ENCODE measurements around the gene TIMD4.

Gene TIMD4

GRCh38 chr5:156918311-156918845 lies 44.6 kb downstream of the TIMD4 start:
- ChIA-PET POLR2A (no interaction called here), CTCF (no interaction called here)
- no peak for DNase-seq (ENCODE audit: low read depth, low spot score)
- H3K4me3 ChIP-seq (ENCODE audit: low read depth, low read length), result no peak overlapping the region
- TF ChIP-seq CTCF (IDR thresholded peaks at IDR 0.05; ENCODE audit: insufficient read depth, low read length, missing control alignments), result no peak

- CTCF ChIA-PET, result no interaction called here
- no peak for DNase-seq (ENCODE audit: low read depth, low spot score)
These were observed 48.7 kb downstream of the TIMD4 start for GRCh38 chr5:156914371-156914737.

GRCh38 chr5:156913719-156914370 lies 49.2 kb downstream of the TIMD4 start:
- DNase-seq (ENCODE audit: low read depth, low spot score), result no peak
- POLR2A ChIA-PET, result no interaction called here
- CTCF ChIA-PET, result no interaction called here
- no peak for TF ChIP-seq CTCF (IDR thresholded peaks at IDR 0.05; ENCODE audit: insufficient read depth, low read length, missing control alignments)
- H3K4me3 ChIP-seq (ENCODE audit: low read depth, low read length), result no peak overlapping the region

More at GRCh38 chr5:156914371-156914737, 48.7 kb downstream of the TIMD4 start:
- no peak for TF ChIP-seq CTCF (IDR thresholded peaks at IDR 0.05; ENCODE audit: insufficient read depth, low read length, missing control alignments)
- H3K4me3 ChIP-seq (ENCODE audit: low read depth, low read length), result no peak overlapping the region
- POLR2A ChIA-PET, result no interaction called here

- DNase-seq (ENCODE audit: low read depth, low spot score), result no peak
- POLR2A ChIA-PET, result no interaction called here
- no peak overlapping the region for H3K4me3 ChIP-seq (ENCODE audit: low read depth, low read length)
- no peak for TF ChIP-seq CTCF (IDR thresholded peaks at IDR 0.05; ENCODE audit: insufficient read depth, low read length, missing control alignments)
- CTCF ChIA-PET, result no interaction called here
These were observed 49.7 kb downstream of the TIMD4 start for GRCh38 chr5:156913355-156913718.

GRCh38 chr5:156912869-156913268 lies 50.2 kb downstream of the TIMD4 start:
- no peak for DNase-seq (ENCODE audit: low read depth, low spot score)
- no peak overlapping the region for H3K4me3 ChIP-seq (ENCODE audit: low read depth, low read length)
- ChIA-PET POLR2A (no interaction called here), CTCF (no interaction called here)
- TF ChIP-seq CTCF (IDR thresholded peaks at IDR 0.05; ENCODE audit: insufficient read depth, low read length, missing control alignments), result no peak

- DNase-seq (ENCODE audit: low read depth, low spot score), result no peak
- ChIA-PET CTCF (no interaction called here), POLR2A (no interaction called here)
- H3K4me3 ChIP-seq (ENCODE audit: low read depth, low read length), result no peak overlapping the region
- TF ChIP-seq CTCF (IDR thresholded peaks at IDR 0.05; ENCODE audit: insufficient read depth, low read length, missing control alignments), result no peak
These were observed 53.8 kb downstream of the TIMD4 start for GRCh38 chr5:156909180-156909579.

Data from AG04449 (cell line).